Ramos (cell line): ENCODE results near the gene MSH6.

Experiments used
- in situ Hi-C: fragments of 300-500 bp; cut with MboI; formaldehyde crosslinking; loops from one replicate; pipeline ENCODE4 v1.14.3; 2022; ENCODE audit warnings: low sequenced_read_pairs; ENCODE audit not compliant: unreplicated experiment

MSH6 gene

GRCh38 chr2:47782671-47783485 is at the start of gene MSH6:
TSS of gene MSH6 (plus strand) at chr2:47783145. CDS start at chr2:47783234, 89 bp downstream.
- in situ Hi-C loops, result no loop called here

GRCh38 chr2:47735136-47735869 is 47.6 kb upstream of the MSH6 start:
- in situ Hi-C loops, result no loop called here

- in situ Hi-C loops, result no loop called here
Observed at GRCh38 chr2:47735912-47736311, 47.0 kb upstream of the MSH6 start.

GRCh38 chr2:47737191-47737975 is 45.6 kb upstream of the MSH6 start:
- in situ Hi-C loops, result no loop called here

GRCh38 chr2:47738331-47738730 is 44.6 kb upstream of the MSH6 start:
- in situ Hi-C loops, result no loop called here

- in situ Hi-C loops, result no loop called here
Observed at GRCh38 chr2:47741101-47741500, 41.8 kb upstream of the MSH6 start.

- in situ Hi-C loops, result no loop called here
Observed at GRCh38 chr2:47741637-47742036, 41.3 kb upstream of the MSH6 start.

- in situ Hi-C loops, result no loop called here
Observed at GRCh38 chr2:47744074-47744473, 38.9 kb upstream of the MSH6 start.

GRCh38 chr2:47747878-47748277 is 35.1 kb upstream of the MSH6 start:
- in situ Hi-C loops, result no loop called here

GRCh38 chr2:47751856-47752414 is 31.0 kb upstream of the MSH6 start:
- in situ Hi-C loops, result no loop called here

- in situ Hi-C loops, result loop anchor here (10.0 kb wide), 1 partner anchor 333 kb away; no protein-coding TSS in a partner anchor
Observed at GRCh38 chr2:47767497-47767844, 15.5 kb upstream of the MSH6 start.

GRCh38 chr2:47767880-47768609 is 14.9 kb upstream of the MSH6 start:
- in situ Hi-C loops, result loop anchor here (10.0 kb wide), 1 partner anchor 333 kb away; no protein-coding TSS in a partner anchor

GRCh38 chr2:47769318-47769717 is 13.6 kb upstream of the MSH6 start:
- in situ Hi-C loops, result loop anchor here (10.0 kb wide), 1 partner anchor 335 kb away; no protein-coding TSS in a partner anchor

GRCh38 chr2:47771211-47771610 is 11.7 kb upstream of the MSH6 start:
- in situ Hi-C loops, result no loop called here

GRCh38 chr2:47772343-47772742 is 10.6 kb upstream of the MSH6 start:
- in situ Hi-C loops, result no loop called here

GRCh38 chr2:47774567-47774966 is 8.4 kb upstream of the MSH6 start:
- in situ Hi-C loops, result no loop called here

GRCh38 chr2:47777277-47777937 is 5.5 kb upstream of the MSH6 start:
- in situ Hi-C loops, result no loop called here

- in situ Hi-C loops, result no loop called here
Observed at GRCh38 chr2:47778698-47779425, 4.1 kb upstream of the MSH6 start.

- in situ Hi-C loops, result no loop called here
Observed at GRCh38 chr2:47779426-47779790, 3.5 kb upstream of the MSH6 start.
